Right lobe of liver (tissue), 6 donors: ENCODE data around the gene CD109. TPM values are rescaled to one million over a fixed set of nuclear protein-coding genes. Genes with fewer than 3 reads are reported as not detected.

Source experiments
- ATAC-seq, 4 donors: fragments of 200-7000 bp; cut with Tn5 transposase; one replicate each; pipeline ENCODE4 v1.9.1; 2020; ENCODE audit warnings: mild to moderate bottlenecking in 4 of 4, moderate library complexity in 4 of 4
- DNase-seq, 3 donors: peaks; one replicate each; pipeline ENCODE4 v3.0.0-alpha.2; 2020
- H3K27ac ChIP-seq, 3 donors: fragments of 200-600 bp; one replicate each; pipeline ENCODE4 v1.8.0; 2022
- H3K27me3 ChIP-seq, 2 donors: fragments of 200-600 bp; one replicate each; pipeline ENCODE4 v1.8.0; 2022
- H3K36me3 ChIP-seq, 4 donors: fragments of 200-600 bp; sonication (generic) in 1 of 4; one replicate each; pipeline versions ENCODE4 v1.5.1 to v1.8.0; 2017 to 2022; ENCODE audit warnings: control low read depth in 1 of 4
- H3K4me1 ChIP-seq, 4 donors: fragments of 200-600 bp; sonication (generic) in 1 of 4; one replicate each; pipeline versions ENCODE4 v1.5.1 to v1.8.0; 2017 to 2022; ENCODE audit warnings: control low read depth in 1 of 4
- H3K4me3 ChIP-seq, 3 donors: fragments of 200-600 bp; one replicate each; pipeline ENCODE4 v1.8.0; 2022
- H3K9me3 ChIP-seq, 4 donors: fragments of 200-600 bp; sonication (generic) in 1 of 4; one replicate each; pipeline versions ENCODE4 v1.5.1 to v1.8.0; 2017 to 2022; ENCODE audit warnings: control low read depth in 1 of 4
- CTCF ChIP-seq, 4 donors: fragments of 200-600 bp in 3 of 4; fragments of 450-650 bp in 1 of 4; IDR thresholded peaks; one replicate each; pipeline versions ENCODE4 v1.5.1 to v1.8.0; 2016 to 2022; ENCODE audit warnings: antibody characterized with exemption in 4 of 4, mild to moderate bottlenecking in 2 of 4
- POLR2A ChIP-seq: fragments of 450-650 bp; IDR thresholded peaks from one replicate; pipeline ENCODE4 v1.6.1; 2017; ENCODE audit warnings: antibody characterized with exemption, mild to moderate bottlenecking
- WGBS: methylation state at CpG from one replicate; pipeline ENCODE4 v1.1.6; 2018; ENCODE audit warnings: low coverage, low lambda C conversion rate; ENCODE audit not compliant: insufficient coverage; ENCODE audit errors: missing lambda C conversion rate; 5-methylcytosine and 5-hydroxymethylcytosine counted together
- intact Hi-C, 2 donors: fragments of 100-400 bp; cut with DNase I; formaldehyde crosslinking; loops; one replicate each; pipeline versions ENCODE4 v1.11.2 to v1.14.1; 2022
- total RNA-seq, 6 experiments: library from RNA; depleted of rRNA in 2 of 6; stranded (reverse); fragments of >200 nt in 2 of 6; fragmentation: NEBNext Ultra II Directional in 3 of 6; extraction: Animal tissue kit (Norgen Biotek cat#: 25700) in 3 of 6; gene quantifications; one replicate each; pipeline versions ENCODE4 v1.1.0 to v1.2.4, GENCODE V29; 2016 to 2023
- donor health status: DM: no; HTN: yes; CAD: no.
- donor health status: DM: no; HTN: no; CAD: no.
- donor health status: DM: no; HTN: no; CAD: no.
- donor health status: DM: no; HTN: yes; CAD: no.
- donor health status: DM: no; HTN: yes; CAD: no.

The CD109 gene
- total RNA-seq, 6 experiments from 2014 or later = 0.35 to 8.4 (median 2.8) TPM

DNA sequence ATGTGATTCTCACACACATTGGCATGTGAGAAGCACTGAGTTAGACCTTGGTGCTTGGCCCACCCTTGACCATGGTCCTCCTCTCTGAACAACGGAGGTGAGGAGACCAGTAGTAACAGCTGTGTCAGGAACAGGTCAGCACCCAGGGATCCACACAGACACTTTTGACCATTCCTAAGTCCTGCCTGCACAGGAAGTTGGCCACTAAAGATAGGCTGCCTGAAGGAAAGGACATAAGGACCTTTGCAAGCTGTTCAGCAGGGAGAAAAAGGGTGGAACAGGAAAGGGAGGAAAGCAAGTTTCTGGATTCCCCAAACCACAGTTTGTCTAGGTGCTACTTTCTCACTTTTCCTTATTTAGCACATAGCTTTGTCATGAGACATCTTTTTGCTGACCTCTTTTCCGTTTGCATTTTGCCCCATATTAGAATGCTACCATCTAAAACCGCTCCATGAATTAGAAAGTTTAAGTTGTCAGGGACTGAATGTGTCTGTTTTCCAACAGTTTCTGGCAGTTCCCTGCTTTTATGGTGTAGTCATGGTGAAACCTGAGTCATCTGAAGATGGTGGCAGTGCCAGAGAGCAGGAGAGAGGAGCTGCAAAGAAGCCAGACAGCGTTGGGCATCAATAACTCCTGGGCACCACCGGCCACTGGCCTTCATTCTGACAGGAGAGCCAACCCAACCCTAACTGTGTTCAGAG, 1.1 kb upstream of the CD109 start:
- DNase-seq (no peak), ATAC-seq (no peak)
- Histone ChIP-seq H3K27ac (no peak overlapping the region), H3K4me3 (no peak overlapping the region), H3K36me3 (no peaks in the 10 kb centered on the region), H3K9me3 (no peaks in the 10 kb centered on the region), H3K4me1 (peaks cover 0 to 5% (median 0%) of the 10 kb centered on the region in 4 donors), H3K27me3 (no peaks in the 10 kb centered on the region)
- WGBS = 49% methylated on average over 5 of the region's 5 CpGs
- TF ChIP-seq CTCF (IDR thresholded peaks at IDR 0.05) (no peak), POLR2A (no peak)
- intact Hi-C loops = no loop called here

DNA sequence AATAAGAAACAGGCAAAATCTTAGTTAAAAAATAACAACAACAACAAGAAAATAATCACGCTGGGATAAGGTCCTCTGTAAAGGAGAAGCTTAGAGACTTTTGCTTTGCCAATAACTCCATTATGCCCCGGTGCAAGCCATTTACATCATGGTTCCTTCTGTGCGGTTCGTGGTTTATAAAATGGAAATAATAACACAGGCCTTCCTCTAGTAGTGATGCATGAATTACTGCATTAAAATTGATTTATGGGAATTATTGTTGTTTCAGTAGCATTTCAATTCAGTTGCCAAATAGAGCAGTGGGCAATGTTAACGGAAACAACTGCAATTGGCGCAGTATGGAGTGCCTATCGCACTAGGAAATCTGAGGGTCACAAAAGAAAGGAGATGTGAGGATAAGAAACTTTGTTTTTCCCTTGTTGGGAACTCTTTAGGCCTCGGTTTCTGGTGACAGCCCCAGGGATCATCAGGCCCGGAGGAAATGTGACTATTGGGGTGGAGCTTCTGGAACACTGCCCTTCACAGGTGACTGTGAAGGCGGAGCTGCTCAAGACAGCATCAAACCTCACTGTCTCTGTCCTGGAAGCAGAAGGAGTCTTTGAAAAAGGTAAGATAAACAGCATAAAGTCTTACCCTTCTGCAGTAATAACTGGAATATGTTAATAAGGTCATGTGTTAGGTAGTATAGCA, 1.1 kb downstream of the CD109 start:
- intact Hi-C loops = no loop called here
- H3K4me1 ChIP-seq = peaks cover 0 to 5% (median 0%) of the 10 kb centered on the region in 4 donors
- H3K36me3 ChIP-seq = no peaks in the 10 kb centered on the region
- no peak for TF ChIP-seq POLR2A
- TF ChIP-seq CTCF (IDR thresholded peaks at IDR 0.05) = no peak
- no peak for ATAC-seq
- no peak for DNase-seq
- H3K27ac ChIP-seq = no peak overlapping the region
- no peaks in the 10 kb centered on the region for H3K9me3 ChIP-seq
- H3K4me3 ChIP-seq = no peak overlapping the region
- 60% methylated on average over 10 of the region's 10 CpGs for WGBS
- H3K27me3 ChIP-seq = no peaks in the 10 kb centered on the region

DNA sequence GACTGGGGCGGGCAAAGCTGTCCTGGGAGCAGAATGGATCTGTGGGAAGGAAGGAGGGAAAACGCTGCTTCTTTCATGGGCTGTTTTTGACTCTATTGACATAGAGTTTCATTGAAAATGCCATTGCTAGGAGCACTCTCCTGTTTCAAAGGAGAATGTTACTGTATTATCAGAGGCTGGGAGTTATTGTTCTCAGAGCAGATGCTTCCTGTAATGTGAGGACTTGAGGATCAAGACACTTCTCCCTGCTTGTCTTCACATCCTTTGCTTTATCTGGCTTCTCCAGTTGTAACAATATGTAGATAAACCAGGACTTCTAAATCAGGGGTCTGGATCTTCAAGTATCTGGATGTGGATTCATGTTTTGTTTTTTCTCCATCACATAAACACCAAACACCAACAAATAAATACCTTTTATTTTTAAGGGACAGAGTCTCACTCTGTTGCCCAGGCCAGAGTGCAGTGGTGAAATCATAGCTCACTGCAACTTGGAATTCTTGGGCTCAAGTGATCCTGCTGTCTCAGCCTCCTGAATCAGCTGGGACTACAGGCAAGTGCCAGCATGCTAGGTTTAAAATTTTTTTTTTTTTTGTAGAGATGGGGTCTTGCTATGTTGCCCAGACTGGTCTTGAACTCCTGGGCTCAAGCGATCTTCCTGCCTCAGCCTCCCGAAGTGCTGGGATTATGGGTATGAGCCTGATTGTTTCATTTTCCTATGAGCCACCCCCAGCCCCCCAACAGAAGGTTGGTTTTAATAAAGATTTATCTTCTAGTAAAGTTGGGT, 3.9 kb downstream of the CD109 start:
- TF ChIP-seq CTCF (IDR thresholded peaks at IDR 0.05) (no peak), POLR2A (no peak)
- peak in 2 of 4 donors; percentile 46 to 53 for ATAC-seq
- no peaks in the 10 kb centered on the region for H3K9me3 ChIP-seq
- no peaks in the 10 kb centered on the region for H3K27me3 ChIP-seq
- WGBS = 49% methylated on average over 4 of the region's 4 CpGs
- H3K4me3 ChIP-seq = no peak overlapping the region
- DNase-seq = no peak
- no peak overlapping the region for H3K27ac ChIP-seq
- no peaks in the 10 kb centered on the region for H3K36me3 ChIP-seq
- intact Hi-C loops = no loop called here
- peaks cover 0 to 5% (median 0%) of the 10 kb centered on the region in 4 donors for H3K4me1 ChIP-seq

DNA sequence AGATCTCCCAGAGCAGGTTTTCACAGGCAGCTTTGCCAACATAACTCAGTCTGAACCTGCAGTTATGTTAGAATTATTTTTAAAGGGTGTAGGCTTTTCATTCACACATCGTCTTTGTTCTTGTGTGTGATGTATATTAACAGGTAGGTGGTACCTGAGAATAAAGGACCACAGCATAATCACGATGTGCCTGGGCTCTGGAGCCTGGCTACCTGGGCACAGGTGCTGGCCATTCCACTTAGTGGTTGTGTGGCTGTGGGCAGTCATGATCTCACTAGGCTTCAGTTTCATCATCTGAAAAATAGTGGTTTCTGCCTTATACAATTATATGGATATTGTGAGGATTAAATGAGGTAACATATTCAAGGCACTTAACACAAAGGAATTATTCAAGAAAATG, 6.4 kb downstream of the CD109 start:
- no peak for ATAC-seq
- TF ChIP-seq POLR2A = no peak
- TF ChIP-seq CTCF (IDR thresholded peaks at IDR 0.05) = no peak
- WGBS = 76% methylated on average over 2 of the region's 2 CpGs

More for the DNA sequence above, 6.4 kb downstream of the CD109 start:
- Histone ChIP-seq H3K9me3 (no peaks in the 10 kb centered on the region), H3K27ac (no peak overlapping the region), H3K36me3 (no peaks in the 10 kb centered on the region), H3K4me3 (no peak overlapping the region), H3K4me1 (no peaks in the 10 kb centered on the region), H3K27me3 (no peaks in the 10 kb centered on the region)
- DNase-seq = no peak
- intact Hi-C loops = no loop called here
